Measurements from ENCODE around the gene DIP2C.

GRCh38 chr10:593016-593415, 96.5 kb downstream of the DIP2C start:
- TF ChIP-seq, protein P1, sequence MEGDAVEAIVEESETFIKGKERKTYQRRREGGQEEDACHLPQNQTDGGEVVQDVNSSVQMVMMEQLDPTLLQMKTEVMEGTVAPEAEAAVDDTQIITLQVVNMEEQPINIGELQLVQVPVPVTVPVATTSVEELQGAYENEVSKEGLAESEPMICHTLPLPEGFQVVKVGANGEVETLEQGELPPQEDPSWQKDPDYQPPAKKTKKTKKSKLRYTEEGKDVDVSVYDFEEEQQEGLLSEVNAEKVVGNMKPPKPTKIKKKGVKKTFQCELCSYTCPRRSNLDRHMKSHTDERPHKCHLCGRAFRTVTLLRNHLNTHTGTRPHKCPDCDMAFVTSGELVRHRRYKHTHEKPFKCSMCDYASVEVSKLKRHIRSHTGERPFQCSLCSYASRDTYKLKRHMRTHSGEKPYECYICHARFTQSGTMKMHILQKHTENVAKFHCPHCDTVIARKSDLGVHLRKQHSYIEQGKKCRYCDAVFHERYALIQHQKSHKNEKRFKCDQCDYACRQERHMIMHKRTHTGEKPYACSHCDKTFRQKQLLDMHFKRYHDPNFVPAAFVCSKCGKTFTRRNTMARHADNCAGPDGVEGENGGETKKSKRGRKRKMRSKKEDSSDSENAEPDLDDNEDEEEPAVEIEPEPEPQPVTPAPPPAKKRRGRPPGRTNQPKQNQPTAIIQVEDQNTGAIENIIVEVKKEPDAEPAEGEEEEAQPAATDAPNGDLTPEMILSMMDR (IDR thresholded peaks at IDR 0.05): no peak
- no peak for TF ChIP-seq IRF1 (CRISPR knock-in tag; IDR thresholded peaks at IDR 0.05)
- no peak for TF ChIP-seq PREB (CRISPR knock-in tag; IDR thresholded peaks at IDR 0.05; ENCODE audit: borderline replicate concordance)
- TF ChIP-seq NFYB (CRISPR knock-in tag; conservative IDR thresholded peaks at IDR 0.05; ENCODE audit: low read depth): no peak

All from WTC11 (cell line).